Neutrophil (primary cell): ENCODE results near the gene ZBTB7A.

Experiments used
- H3K27ac ChIP-seq: fragments of 200-600 bp; sonication (generic); 2 replicates; pipeline ENCODE4 v1.5.1; 2016; ENCODE audit warnings: mild to moderate bottlenecking, moderate library complexity
- H3K27me3 ChIP-seq: fragments of 200-600 bp; sonication (generic); 2 replicates; pipeline ENCODE4 v1.6.0; 2016; ENCODE audit warnings: mild to moderate bottlenecking
- H3K36me3 ChIP-seq: fragments of 200-600 bp; sonication (generic); 2 replicates; pipeline ENCODE4 v1.5.1; 2017
- H3K4me1 ChIP-seq, 2 experiments: fragments of 200-600 bp in 1 of 2; sonication (generic) in 1 of 2; 1 replicate in 1 of 2; 2 replicates in 1 of 2; pipeline versions ENCODE4 v1.5.1 to v1.6.1; 2013 to 2016; ENCODE audit warnings: low read depth in 1 of 2, low read length in 1 of 2, mild to moderate bottlenecking in 1 of 2, moderate library complexity in 1 of 2; ENCODE audit not compliant: control insufficient read depth in 1 of 2, insufficient read depth in 1 of 2
- H3K4me3 ChIP-seq, 2 experiments: fragments of 200-600 bp in 1 of 2; sonication (generic) in 1 of 2; 1 replicate in 1 of 2; 2 replicates in 1 of 2; pipeline ENCODE4 v1.5.1; 2013 to 2016; ENCODE audit warnings: low read depth in 1 of 2, low read length in 1 of 2, mild to moderate bottlenecking in 1 of 2, moderate library complexity in 1 of 2
- H3K9me3 ChIP-seq: fragments of 200-600 bp; sonication (generic); 2 replicates; pipeline ENCODE4 v1.5.1; 2016
- CTCF ChIP-seq: fragments of 200-600 bp; sonication (generic); IDR thresholded peaks from 2 replicates; pipeline ENCODE4 v1.5.1; 2016; ENCODE audit warnings: antibody characterized with exemption

ZBTB7A gene

GRCh38 chr19:4096049-4096892 lies 29.6 kb upstream of the ZBTB7A start:
- H3K27ac ChIP-seq, result no peak overlapping the region
- H3K27me3 ChIP-seq, result no peaks in the 10 kb centered on the region
- TF ChIP-seq CTCF, result no peak
- H3K4me1 ChIP-seq, result no peaks in the 10 kb centered on the region
- peaks cover 96% of the 10 kb centered on the region for H3K36me3 ChIP-seq
- no peak overlapping the region for H3K4me3 ChIP-seq
- no peaks in the 10 kb centered on the region for H3K9me3 ChIP-seq

GRCh38 chr19:4095488-4095844 lies 28.8 kb upstream of the ZBTB7A start:
- peaks cover 95% of the 10 kb centered on the region for H3K36me3 ChIP-seq
- no peak overlapping the region for H3K27ac ChIP-seq
- H3K4me1 ChIP-seq, result peaks cover under 1% of the 10 kb centered on the region in 2 experiments
- H3K9me3 ChIP-seq, result no peaks in the 10 kb centered on the region
- no peak for TF ChIP-seq CTCF
- no peak overlapping the region for H3K4me3 ChIP-seq
- no peaks in the 10 kb centered on the region for H3K27me3 ChIP-seq

- Histone ChIP-seq H3K27me3 (no peaks in the 10 kb centered on the region), H3K4me1 (peaks cover 6% of the 10 kb centered on the region in 2 experiments), H3K4me3 (no peak overlapping the region), H3K36me3 (peaks cover 95% of the 10 kb centered on the region), H3K27ac (no peak overlapping the region), H3K9me3 (no peaks in the 10 kb centered on the region)
- TF ChIP-seq CTCF, result no peak
Measured at GRCh38 chr19:4094761-4095487, 28.2 kb upstream of the ZBTB7A start.

GRCh38 chr19:4094291-4094690 lies 27.6 kb upstream of the ZBTB7A start:
- no peak overlapping the region for H3K27ac ChIP-seq
- TF ChIP-seq CTCF, result no peak
- no peak overlapping the region for H3K4me3 ChIP-seq
- H3K9me3 ChIP-seq, result no peaks in the 10 kb centered on the region
- H3K36me3 ChIP-seq, result peaks cover 93% of the 10 kb centered on the region
- peaks cover 12% of the 10 kb centered on the region in 2 experiments for H3K4me1 ChIP-seq
- no peaks in the 10 kb centered on the region for H3K27me3 ChIP-seq

GRCh38 chr19:4093643-4094175 lies 27.0 kb upstream of the ZBTB7A start:
- Histone ChIP-seq H3K9me3 (no peaks in the 10 kb centered on the region), H3K27me3 (no peaks in the 10 kb centered on the region), H3K4me3 (no peak overlapping the region), H3K4me1 (peaks cover 16 to 18% of the 10 kb centered on the region in 2 experiments), H3K27ac (no peak overlapping the region), H3K36me3 (peaks cover 87% of the 10 kb centered on the region)
- no peak for TF ChIP-seq CTCF
